MV-4-11 (cell line): ENCODE data around the gene DPP8.

ENCODE experiments used
- DNase-seq: peaks from one replicate; lab custom pipeline; 2025; lab: John Stamatoyannopoulos, UW

DPP8 gene

GRCh38 chr15:65423976-65424679 is 93.4 kb downstream of the DPP8 start:
- DNase-seq, result peak; percentile 7

GRCh38 chr15:65423150-65423975 is 94.1 kb downstream of the DPP8 start:
- DNase-seq, result no peak

GRCh38 chr15:65421360-65422215 is 95.9 kb downstream of the DPP8 start:
- no peak for DNase-seq

GRCh38 chr15:65420975-65421359 is 96.5 kb downstream of the DPP8 start:
- no peak for DNase-seq

GRCh38 chr15:65418596-65418995 is 98.9 kb downstream of the DPP8 start:
- DNase-seq, result no peak

GRCh38 chr15:65416845-65417416 is 100.6 kb downstream of the DPP8 start:
- DNase-seq, result no peak

- DNase-seq, result no peak
Measured at GRCh38 chr15:65414841-65415621, 102.5 kb downstream of the DPP8 start.

GRCh38 chr15:65413760-65414144 is 103.7 kb downstream of the DPP8 start:
- DNase-seq, result no peak

- no peak for DNase-seq
Measured at GRCh38 chr15:65413051-65413759, 104.3 kb downstream of the DPP8 start.

- DNase-seq, result peak; percentile 20
Measured at GRCh38 chr15:65412556-65412955, 104.9 kb downstream of the DPP8 start.

GRCh38 chr15:65411465-65412071 is 105.9 kb downstream of the DPP8 start:
- peak; percentile 19 for DNase-seq

- no peak for DNase-seq
Measured at GRCh38 chr15:65410972-65411371, 106.5 kb downstream of the DPP8 start.

GRCh38 chr15:65410036-65410435 is 107.5 kb downstream of the DPP8 start:
- no peak for DNase-seq

GRCh38 chr15:65409036-65409631 is 108.4 kb downstream of the DPP8 start:
- peak; percentile 77 for DNase-seq

- DNase-seq, result no peak
Measured at GRCh38 chr15:65408324-65409035, 109.0 kb downstream of the DPP8 start.

- peak; percentile 63 for DNase-seq
Measured at GRCh38 chr15:65406424-65407000, 111.0 kb downstream of the DPP8 start.

- no peak for DNase-seq
Measured at GRCh38 chr15:65405791-65406423, 111.6 kb downstream of the DPP8 start.

GRCh38 chr15:65404186-65404872 is 113.2 kb downstream of the DPP8 start:
- no peak for DNase-seq
